CD4-positive, alpha-beta memory T cell (primary cell): ENCODE results near the gene APBB2. TPM values are rescaled to one million over a fixed set of nuclear protein-coding genes. Genes with fewer than 3 reads are reported as not detected.
"Not testable (repeated sequence)": the region's sequence is repeated elsewhere in the genome, so short reads cannot be mapped to it uniquely, and the experiment has no call there.

Experiments
- CTCF ChIA-PET: fragments of 350-600 bp; sonication (Branson Sonifier 250); formaldehyde crosslinking; loops from one replicate; lab custom pipeline; 2021; ENCODE audit warnings: inconsistent platforms; ENCODE audit not compliant: partially characterized antibody; lab: Charles Lee
- POLR2A ChIA-PET: fragments of 350-600 bp; sonication (Branson Sonifier 250); formaldehyde crosslinking; loops from one replicate; lab custom pipeline; 2021; ENCODE audit not compliant: partially characterized antibody; lab: Charles Lee
- DNase-seq, 5 donors: peaks; one replicate each; pipeline versions ENCODE4 v3.0.0 to v3.0.0-alpha.2; 2020 to 2022; ENCODE audit warnings: mixed read lengths in 1 of 5
- H3K27ac ChIP-seq: one replicate; pipeline ENCODE4 v1.7.0; 2013; ENCODE audit warnings: low read depth, low read length
- H3K27me3 ChIP-seq: 2 replicates; pipeline ENCODE4 v1.7.0; 2013; ENCODE audit warnings: mild to moderate bottlenecking, low read length, moderate library complexity; ENCODE audit not compliant: insufficient read depth
- H3K36me3 ChIP-seq: 2 replicates; pipeline ENCODE4 v1.7.0; 2013; ENCODE audit warnings: mild to moderate bottlenecking, low read length, moderate library complexity; ENCODE audit not compliant: insufficient read depth
- H3K4me1 ChIP-seq: 2 replicates; pipeline ENCODE4 v1.7.0; 2013; ENCODE audit warnings: mild to moderate bottlenecking, low read length, moderate library complexity; ENCODE audit not compliant: insufficient read depth
- H3K4me3 ChIP-seq, 2 donors: one replicate each; pipeline ENCODE4 v1.7.0; 2013; ENCODE audit warnings: low read length in 2 of 2, mild to moderate bottlenecking in 1 of 2
- H3K9me3 ChIP-seq, 2 donors: one replicate each; pipeline ENCODE4 v1.7.0; 2013; ENCODE audit warnings: low read length in 2 of 2, control low read depth in 1 of 2; ENCODE audit not compliant: control insufficient read depth in 1 of 2
- H3K27ac Mint-ChIP-seq, 7 donors: one replicate each; pipeline ENCODE4 v1.8.0; 2020 to 2021; ENCODE audit warnings: mixed read lengths in 7 of 7, mild to moderate bottlenecking in 6 of 7, inconsistent platforms in 3 of 7, moderate library complexity in 3 of 7
- H3K27me3 Mint-ChIP-seq, 2 donors: one replicate each; pipeline ENCODE4 v1.8.0; 2020 to 2021; ENCODE audit warnings: mixed read lengths in 2 of 2
- H3K36me3 Mint-ChIP-seq, 2 donors: one replicate each; pipeline ENCODE4 v1.8.0; 2020 to 2021; ENCODE audit warnings: mixed read lengths in 2 of 2, inconsistent platforms in 1 of 2, mild to moderate bottlenecking in 1 of 2
- H3K4me1 Mint-ChIP-seq, 4 donors: one replicate each; pipeline ENCODE4 v1.8.0; 2020 to 2021; ENCODE audit warnings: mixed read lengths in 4 of 4, mild to moderate bottlenecking in 1 of 4
- H3K4me3 Mint-ChIP-seq, 8 donors: one replicate each; pipeline ENCODE4 v1.8.0; 2020 to 2021; ENCODE audit warnings: mixed read lengths in 8 of 8, mild to moderate bottlenecking in 7 of 8, moderate library complexity in 6 of 8, inconsistent platforms in 3 of 8
- H3K9me3 Mint-ChIP-seq, 8 donors: one replicate each; pipeline ENCODE4 v1.8.0; 2020 to 2021; ENCODE audit warnings: mixed read lengths in 8 of 8, mild to moderate bottlenecking in 5 of 8, inconsistent platforms in 3 of 8, moderate library complexity in 1 of 8
- intact Hi-C: fragments of 100-400 bp; cut with micrococcal nuclease; formaldehyde crosslinking; loops from one replicate; pipeline ENCODE4 v1.15.1; 2023
- polyA plus RNA-seq, 2 donors: library from polyadenylated mRNA; unstranded; fragments of 300-500 nt; fragmentation: Illumina TruSeq; gene quantifications; one replicate each; pipeline ENCODE4 v1.2.3, GENCODE V29; 2021
- total RNA-seq, 2 experiments: library from RNA; stranded (reverse); gene quantifications; one replicate each; pipeline ENCODE4 v1.2.3, GENCODE V29; 2021

The APBB2 gene
- total and polyA plus RNA-seq, 4 experiments from 2014 or later, result 0.50 to 0.58 TPM; not detected in 2

DNA sequence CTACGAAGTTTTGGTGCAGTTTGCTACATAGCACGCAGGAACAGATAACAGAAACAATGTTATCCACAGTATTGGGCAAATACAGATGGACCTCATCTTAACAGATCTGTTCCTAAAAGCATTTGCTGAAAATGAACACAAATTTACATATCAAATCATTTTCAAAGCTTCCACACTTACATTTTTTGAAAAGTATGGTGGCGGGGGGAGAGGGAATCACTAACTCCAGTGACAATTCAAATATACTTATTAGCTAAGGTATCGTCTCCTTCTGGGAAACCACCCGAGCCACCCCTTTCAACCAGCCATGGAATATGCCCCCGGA lies 289.6 kb downstream of the APBB2 start:
- H3K27me3 Mint-ChIP-seq, result peaks cover 14 to 17% of the 10 kb centered on the region in 2 donors
- H3K4me3 ChIP-seq, result no peak overlapping the region
- H3K36me3 ChIP-seq, result no peaks in the 10 kb centered on the region
- no peak overlapping the region for H3K27ac ChIP-seq
- H3K4me1 Mint-ChIP-seq, result peaks cover 0 to 6% (median 2%) of the 10 kb centered on the region in 4 donors
- POLR2A ChIA-PET, result no interaction called here
- H3K36me3 Mint-ChIP-seq, result no peaks in the 10 kb centered on the region
- intact Hi-C loops, result loop anchor here (2.0 to 5.0 kb wide), 2 partner anchors 16 to 1593 kb away; no protein-coding TSS in a partner anchor
- CTCF ChIA-PET, result interaction anchor here (0.7 to 10.1 kb wide), 10 partner anchors 9 to 190 kb away, joined by 3 to 92 read pairs (median 4); no protein-coding TSS in a partner anchor
- H3K27me3 ChIP-seq, result no peaks in the 10 kb centered on the region
- H3K9me3 ChIP-seq, result no peaks in the 10 kb centered on the region
- no peaks in the 10 kb centered on the region for H3K9me3 Mint-ChIP-seq
- H3K27ac Mint-ChIP-seq, result no peak overlapping the region
- no peaks in the 10 kb centered on the region for H3K4me1 ChIP-seq
- no peak for DNase-seq
- no peak overlapping the region for H3K4me3 Mint-ChIP-seq

DNA sequence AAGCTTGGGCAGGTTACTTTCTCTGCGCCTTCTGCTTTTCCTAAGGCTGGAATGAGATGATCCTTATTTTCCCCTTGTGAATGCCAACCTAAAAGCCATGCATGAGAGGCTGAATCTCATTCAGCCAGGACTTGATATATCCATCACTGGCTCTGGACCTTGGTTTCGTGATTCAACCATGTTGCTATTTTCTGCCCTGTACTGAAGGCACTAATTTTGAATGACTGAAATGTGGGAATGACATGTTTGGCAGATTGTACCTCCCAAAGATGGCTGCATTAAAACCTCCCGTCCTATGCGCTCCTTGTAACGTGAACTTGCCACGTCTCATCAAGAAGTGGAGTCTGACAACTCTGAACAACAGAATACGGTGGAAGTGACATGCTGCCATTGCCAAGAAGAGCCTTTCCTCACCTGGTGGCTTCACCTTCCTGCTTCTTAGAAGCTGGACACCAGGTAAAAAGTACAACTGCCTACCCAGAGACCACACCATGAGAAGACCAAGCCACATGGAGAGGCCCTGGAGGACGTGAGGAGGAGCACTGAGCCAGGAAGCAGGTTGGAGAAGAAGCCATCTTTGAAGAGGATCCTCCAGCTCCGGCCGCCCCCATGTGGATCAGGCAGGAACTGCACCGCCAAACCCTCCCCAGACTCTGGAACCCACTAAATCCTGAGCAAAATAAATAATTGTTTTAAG lies 290.1 kb downstream of the APBB2 start:
- no peaks in the 10 kb centered on the region for H3K27me3 ChIP-seq
- DNase-seq, result peak in 4 of 5 donors; percentile 32 to 47 (median 38)
- H3K4me1 ChIP-seq, result no peaks in the 10 kb centered on the region
- Mint-ChIP-seq H3K9me3 (no peaks in the 10 kb centered on the region), H3K4me3 (no peak overlapping the region), H3K4me1 (peaks cover 0 to 6% (median 2%) of the 10 kb centered on the region in 4 donors), H3K27me3 (peaks cover 14 to 17% of the 10 kb centered on the region in 2 donors), H3K36me3 (no peaks in the 10 kb centered on the region), H3K27ac (peak overlapping the region in 1 of 7 donors; percentile 42)
- H3K9me3 ChIP-seq, result no peaks in the 10 kb centered on the region
- intact Hi-C loops, result loop anchor here (2.0 kb wide), 1 partner anchor 15 kb away; no protein-coding TSS in a partner anchor
- no peaks in the 10 kb centered on the region for H3K36me3 ChIP-seq
- no peak overlapping the region for H3K27ac ChIP-seq
- H3K4me3 ChIP-seq, result no peak overlapping the region
- ChIA-PET POLR2A (no interaction called here), CTCF (interaction anchor here (0.7 to 10.1 kb wide), 10 partner anchors 8 to 190 kb away, joined by 3 to 92 read pairs (median 4); no protein-coding TSS in a partner anchor)

DNA sequence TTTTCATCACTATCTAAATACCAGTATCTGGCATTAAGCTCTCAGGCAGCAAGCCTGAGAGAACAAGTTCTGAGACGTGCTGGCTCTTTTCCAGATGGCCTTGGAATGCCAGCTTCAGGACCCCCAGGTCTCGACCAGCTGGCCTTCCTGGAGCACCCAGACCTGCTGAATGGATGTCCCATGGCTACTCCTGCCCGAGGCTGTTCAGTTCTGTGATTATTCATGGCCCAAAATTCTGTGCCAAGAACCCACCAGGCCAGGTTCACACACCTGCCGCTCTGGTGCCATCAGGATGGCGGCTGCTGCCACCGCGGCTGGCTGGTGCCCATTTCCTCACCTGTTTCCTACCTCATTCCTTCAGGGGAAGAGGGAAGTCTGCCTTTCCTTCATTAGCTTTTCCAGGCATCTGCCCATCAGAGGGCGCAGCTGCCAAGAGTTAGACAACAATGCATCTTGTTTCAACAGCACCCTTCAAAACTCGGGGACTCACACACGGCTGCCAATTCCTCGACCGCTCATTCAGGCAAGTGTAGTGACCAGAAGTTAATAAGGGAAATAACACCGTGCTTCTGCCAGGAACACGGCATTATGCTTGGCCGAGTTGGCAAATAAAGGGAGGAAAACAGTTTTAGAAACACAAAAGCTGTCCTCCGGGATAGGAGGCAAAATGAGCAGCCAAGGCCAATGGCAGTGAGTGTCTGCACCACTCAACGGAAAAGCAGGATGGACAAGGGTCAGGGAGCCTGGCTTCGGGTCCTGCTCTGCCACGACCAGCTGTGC lies 290.8 kb downstream of the APBB2 start:
- H3K9me3 ChIP-seq, result no peaks in the 10 kb centered on the region
- POLR2A ChIA-PET, result no interaction called here
- intact Hi-C loops, result loop anchor here (2.0 kb wide), 1 partner anchor 15 kb away; no protein-coding TSS in a partner anchor
- no peak for DNase-seq
- H3K4me3 Mint-ChIP-seq, result no peak overlapping the region
- no peak overlapping the region for H3K27ac Mint-ChIP-seq
- H3K36me3 ChIP-seq, result no peaks in the 10 kb centered on the region
- no peaks in the 10 kb centered on the region for H3K9me3 Mint-ChIP-seq
- no peaks in the 10 kb centered on the region for H3K27me3 ChIP-seq
- H3K4me1 Mint-ChIP-seq, result peaks cover 0 to 6% (median 2%) of the 10 kb centered on the region in 4 donors
- H3K4me1 ChIP-seq, result no peaks in the 10 kb centered on the region
- CTCF ChIA-PET, result interaction anchor here (0.5 to 10.1 kb wide), 7 partner anchors 6 to 265 kb away, joined by 3 to 92 read pairs (median 27); no protein-coding TSS in a partner anchor
- H3K36me3 Mint-ChIP-seq, result no peaks in the 10 kb centered on the region
- no peak overlapping the region for H3K27ac ChIP-seq
- H3K27me3 Mint-ChIP-seq, result peaks cover 14 to 17% of the 10 kb centered on the region in 2 donors
- no peak overlapping the region for H3K4me3 ChIP-seq

DNA sequence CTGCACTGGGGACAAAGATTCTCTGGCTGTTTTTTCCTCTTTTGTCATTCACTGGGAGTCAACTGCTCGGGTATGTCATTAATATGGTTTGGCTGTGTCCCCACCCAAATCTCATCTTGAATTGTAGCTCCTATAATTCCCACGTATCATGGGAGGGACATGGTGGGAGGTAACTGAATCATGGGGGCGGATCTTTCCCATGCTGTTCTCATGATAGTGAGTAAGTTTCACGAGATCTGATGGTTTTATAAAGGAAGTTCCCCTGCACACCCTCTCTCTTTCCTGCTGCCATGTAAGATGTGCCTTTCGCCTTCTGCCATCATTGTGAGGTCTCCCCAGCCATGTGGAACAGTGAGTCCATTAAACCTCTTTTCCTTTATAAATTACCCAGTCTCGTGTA lies 294.4 kb downstream of the APBB2 start:
- H3K27ac ChIP-seq, H3K4me1 ChIP-seq, H3K4me1 Mint-ChIP-seq, H3K9me3 Mint-ChIP-seq, H3K27ac Mint-ChIP-seq, intact Hi-C loops, H3K36me3 ChIP-seq, H3K27me3 ChIP-seq, DNase-seq, H3K9me3 ChIP-seq, H3K27me3 Mint-ChIP-seq, H3K36me3 Mint-ChIP-seq, POLR2A ChIA-PET, H3K4me3 ChIP-seq, H3K4me3 Mint-ChIP-seq: not testable (repeated sequence)
- CTCF ChIA-PET, result interaction anchor here (6.8 to 10.1 kb wide), 2 partner anchors 10 kb away, joined by 27 to 92 read pairs; no protein-coding TSS in a partner anchor

DNA sequence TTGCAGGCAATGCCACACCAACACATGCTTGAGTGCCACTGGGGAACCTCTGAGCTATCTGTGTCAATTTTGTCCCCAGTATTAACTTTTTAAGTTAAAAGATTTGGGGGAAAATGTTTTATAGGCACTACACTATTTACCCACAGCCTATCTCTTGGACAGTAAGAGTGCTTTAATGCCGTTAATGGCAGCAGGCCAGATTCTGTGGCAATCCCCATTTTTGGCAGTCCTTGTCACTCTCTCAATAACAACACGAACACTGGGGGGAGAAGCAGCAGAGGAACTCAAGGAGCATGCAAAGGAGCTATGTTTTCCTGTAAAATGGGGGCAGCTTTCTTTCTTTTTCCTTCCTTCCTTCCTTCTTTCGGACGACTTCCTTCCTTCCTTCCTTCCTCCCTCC lies 296.0 kb downstream of the APBB2 start:
- H3K36me3 Mint-ChIP-seq, result no peaks in the 10 kb centered on the region

DNA sequence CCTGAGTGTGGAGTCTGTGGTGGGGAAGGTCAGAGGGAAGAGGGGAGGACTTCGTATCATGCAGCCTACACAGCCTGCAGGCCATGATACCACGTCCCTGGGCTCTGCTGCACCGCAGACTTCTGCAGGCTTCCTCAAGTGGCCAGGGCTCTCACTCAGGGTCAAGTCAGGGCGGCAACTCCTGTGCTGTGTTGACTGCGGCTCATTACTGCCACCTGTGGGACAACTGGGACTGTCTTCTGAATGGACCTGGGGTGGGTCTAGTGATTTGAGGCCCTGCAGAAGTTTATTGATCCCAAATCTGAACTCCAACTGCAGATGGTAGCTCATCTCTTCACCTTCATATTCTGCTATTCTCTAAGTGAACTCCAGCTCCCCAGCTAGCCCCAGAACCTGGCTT lies 297.5 kb downstream of the APBB2 start:
- Histone ChIP-seq H3K27me3 (no peaks in the 10 kb centered on the region), H3K27ac (no peak overlapping the region), H3K4me3 (no peak overlapping the region), H3K4me1 (no peaks in the 10 kb centered on the region), H3K36me3 (no peaks in the 10 kb centered on the region), H3K9me3 (no peaks in the 10 kb centered on the region)
- Mint-ChIP-seq H3K36me3 (no peaks in the 10 kb centered on the region), H3K4me3 (no peak overlapping the region), H3K4me1 (peaks cover 0 to 4% (median 0%) of the 10 kb centered on the region in 4 donors), H3K9me3 (peaks cover 0 to 2% (median 0%) of the 10 kb centered on the region in 8 donors), H3K27ac (no peak overlapping the region), H3K27me3 (peaks cover 0 to 2% of the 10 kb centered on the region in 2 donors)
- intact Hi-C loops, result no loop called here
- peak in 1 of 5 donors; percentile 11 for DNase-seq
- POLR2A ChIA-PET, result no interaction called here
- CTCF ChIA-PET, result interaction anchor here (1.9 to 6.8 kb wide), 3 partner anchors 8 to 13 kb away, joined by 6 to 27 read pairs (median 6); no protein-coding TSS in a partner anchor

More for the DNA sequence above, 296.0 kb downstream of the APBB2 start:
- peaks cover 0 to 4% (median 0%) of the 10 kb centered on the region in 4 donors for H3K4me1 Mint-ChIP-seq
- H3K36me3 ChIP-seq, result no peaks in the 10 kb centered on the region
- no peak overlapping the region for H3K27ac Mint-ChIP-seq
- CTCF ChIA-PET, result interaction anchor here (1.1 to 6.8 kb wide), 5 partner anchors 8 to 18 kb away, joined by 3 to 27 read pairs (median 6); no protein-coding TSS in a partner anchor
- no peak overlapping the region for H3K4me3 ChIP-seq
- no peak for DNase-seq
- peaks cover 0 to 2% (median 0%) of the 10 kb centered on the region in 8 donors for H3K9me3 Mint-ChIP-seq
- H3K4me1 ChIP-seq, result no peaks in the 10 kb centered on the region
- intact Hi-C loops, result no loop called here
- H3K9me3 ChIP-seq, result no peaks in the 10 kb centered on the region
- H3K27ac ChIP-seq, result no peak overlapping the region
- no peak overlapping the region for H3K4me3 Mint-ChIP-seq
- peaks cover 0 to 2% of the 10 kb centered on the region in 2 donors for H3K27me3 Mint-ChIP-seq
- no peaks in the 10 kb centered on the region for H3K27me3 ChIP-seq
- POLR2A ChIA-PET, result no interaction called here

DNA sequence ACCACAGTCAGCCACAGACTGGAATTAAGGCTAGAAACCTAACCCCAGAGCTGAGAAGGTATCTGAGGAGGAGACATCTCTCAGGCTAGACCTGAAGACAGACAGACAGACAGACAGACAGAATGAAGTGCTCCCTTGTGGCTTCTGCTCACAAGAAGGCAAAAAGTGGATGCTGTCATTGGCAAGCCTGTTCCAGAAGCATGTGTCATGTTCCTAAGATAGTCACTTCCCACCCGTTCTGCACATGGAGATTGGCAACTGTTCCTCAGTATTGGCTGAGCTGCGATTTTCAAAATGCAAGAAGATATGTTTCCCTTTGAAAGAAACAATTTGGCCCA lies 298.2 kb downstream of the APBB2 start:
- Mint-ChIP-seq H3K36me3 (no peaks in the 10 kb centered on the region), H3K4me1 (peaks cover 0 to 4% (median 0%) of the 10 kb centered on the region in 4 donors), H3K27me3 (no peaks in the 10 kb centered on the region), H3K4me3 (no peak overlapping the region), H3K9me3 (peaks cover 0 to 2% (median 0%) of the 10 kb centered on the region in 8 donors), H3K27ac (no peak overlapping the region)
- ChIA-PET POLR2A (no interaction called here), CTCF (interaction anchor here (0.9 to 1.5 kb wide), 3 partner anchors 9 to 20 kb away, joined by 3 to 5 read pairs (median 3); no protein-coding TSS in a partner anchor)
- Histone ChIP-seq H3K4me1 (no peaks in the 10 kb centered on the region), H3K27me3 (no peaks in the 10 kb centered on the region), H3K9me3 (no peaks in the 10 kb centered on the region), H3K36me3 (no peaks in the 10 kb centered on the region), H3K27ac (no peak overlapping the region), H3K4me3 (no peak overlapping the region)
- DNase-seq, result no peak
- intact Hi-C loops, result no loop called here
